HEK293 (cell line): ENCODE measurements around the gene LRRC23.

Experiments
- BCL11B ChIP-seq: fragments of 450-650 bp; formaldehyde crosslinking; IDR thresholded peaks from 2 replicates; pipeline ENCODE4 v1.5.1; 2016; ENCODE audit warnings: low read depth, missing biosample characterization, missing genetic modification characterization
- EGR2 ChIP-seq: fragments of 450-650 bp; formaldehyde crosslinking; IDR thresholded peaks from 2 replicates; pipeline ENCODE4 v1.5.1; 2016; ENCODE audit warnings: low read depth, missing biosample characterization, missing genetic modification characterization
- SCRT2 ChIP-seq: fragments of 450-650 bp; formaldehyde crosslinking; IDR thresholded peaks from 2 replicates; pipeline ENCODE4 v1.5.1; 2016; ENCODE audit warnings: missing biosample characterization, missing genetic modification characterization
- ZBTB48 ChIP-seq: fragments of 450-650 bp; formaldehyde crosslinking; IDR thresholded peaks from 2 replicates; pipeline ENCODE4 v1.5.1; 2016; ENCODE audit warnings: missing biosample characterization, missing genetic modification characterization
- ZFHX2 ChIP-seq: fragments of 450-650 bp; formaldehyde crosslinking; conservative IDR thresholded peaks from 2 replicates; pipeline ENCODE4 v1.5.1; 2016; ENCODE audit warnings: missing biosample characterization, missing genetic modification characterization
- ZNF138 ChIP-seq: fragments of 450-650 bp; formaldehyde crosslinking; IDR thresholded peaks from 2 replicates; pipeline ENCODE4 v1.5.1; 2016; ENCODE audit warnings: missing biosample characterization, missing genetic modification characterization, borderline replicate concordance
- ZNF140 ChIP-seq: fragments of 450-650 bp; formaldehyde crosslinking; IDR thresholded peaks from 2 replicates; pipeline ENCODE4 v1.5.1; 2016; ENCODE audit warnings: missing biosample characterization, missing genetic modification characterization
- ZNF239 ChIP-seq: fragments of 450-650 bp; formaldehyde crosslinking; IDR thresholded peaks from 2 replicates; pipeline ENCODE4 v1.5.1; 2016; ENCODE audit warnings: missing biosample characterization, missing genetic modification characterization
- ZNF266 ChIP-seq: fragments of 450-650 bp; formaldehyde crosslinking; IDR thresholded peaks from 2 replicates; pipeline ENCODE4 v1.5.1; 2016; ENCODE audit warnings: missing biosample characterization, missing genetic modification characterization, low read depth
- ZNF416 ChIP-seq: fragments of 450-650 bp; formaldehyde crosslinking; IDR thresholded peaks from 2 replicates; pipeline ENCODE4 v1.5.1; 2016; ENCODE audit warnings: missing biosample characterization, missing genetic modification characterization
- ZNF521 ChIP-seq: fragments of 450-650 bp; formaldehyde crosslinking; IDR thresholded peaks from 2 replicates; pipeline ENCODE4 v1.5.1; 2017; ENCODE audit warnings: missing biosample characterization, mild to moderate bottlenecking, missing genetic modification characterization
- ZNF561 ChIP-seq: fragments of 450-650 bp; IDR thresholded peaks from 2 replicates; pipeline ENCODE4 v1.5.1; 2018; ENCODE audit warnings: missing biosample characterization, missing genetic modification characterization, borderline replicate concordance
- ZNF596 ChIP-seq: fragments of 450-650 bp; IDR thresholded peaks from 2 replicates; pipeline ENCODE4 v1.5.0; 2018; ENCODE audit warnings: missing biosample characterization, mild to moderate bottlenecking, missing genetic modification characterization, moderate library complexity
- ZNF624 ChIP-seq: fragments of 450-650 bp; formaldehyde crosslinking; IDR thresholded peaks from 2 replicates; pipeline ENCODE4 v1.5.1; 2017; ENCODE audit warnings: missing biosample characterization, missing genetic modification characterization
- ZNF629 ChIP-seq: fragments of 450-650 bp; formaldehyde crosslinking; IDR thresholded peaks from 2 replicates; pipeline ENCODE4 v1.5.1; 2017; ENCODE audit warnings: missing biosample characterization, missing genetic modification characterization
- ZNF701 ChIP-seq: fragments of 450-650 bp; formaldehyde crosslinking; IDR thresholded peaks from 2 replicates; pipeline ENCODE4 v1.5.1; 2016; ENCODE audit warnings: missing biosample characterization, missing genetic modification characterization
- ZNF776 ChIP-seq: fragments of 450-650 bp; formaldehyde crosslinking; IDR thresholded peaks from 2 replicates; pipeline ENCODE4 v1.5.0; 2017; ENCODE audit warnings: missing biosample characterization, missing genetic modification characterization, borderline replicate concordance
- TF ChIP-seq, protein P1 (sequence below): fragments of 450-650 bp; formaldehyde crosslinking; IDR thresholded peaks from 2 replicates; pipeline ENCODE4 v1.5.1; 2017; ENCODE audit warnings: missing biosample characterization, missing genetic modification characterization
- TF ChIP-seq, protein P2 (sequence below): fragments of 450-650 bp; formaldehyde crosslinking; IDR thresholded peaks from 2 replicates; pipeline ENCODE4 v1.5.1; 2017; ENCODE audit warnings: missing biosample characterization, missing genetic modification characterization
- TF ChIP-seq, protein P3 (sequence below): sonication (generic); formaldehyde crosslinking; IDR thresholded peaks from 2 replicates; pipeline ENCODE4 v1.8.1; 2022; ENCODE audit warnings: mild to moderate bottlenecking, moderate library complexity, missing genetic modification reagents
- TF ChIP-seq, protein P4 (sequence below): fragments of 450-650 bp; formaldehyde crosslinking; IDR thresholded peaks from 2 replicates; pipeline ENCODE4 v1.5.1; 2017; ENCODE audit warnings: missing biosample characterization, missing genetic modification characterization
- TF ChIP-seq, protein P5 (sequence below): fragments of 450-650 bp; formaldehyde crosslinking; IDR thresholded peaks from 2 replicates; pipeline ENCODE4 v1.5.1; 2016; ENCODE audit warnings: missing biosample characterization, missing genetic modification characterization
- TF ChIP-seq, protein P6 (sequence below): fragments of 450-650 bp; formaldehyde crosslinking; conservative IDR thresholded peaks from 2 replicates; pipeline ENCODE4 v1.5.1; 2016; ENCODE audit warnings: low read depth, missing biosample characterization, missing genetic modification characterization

The LRRC23 gene

DNA sequence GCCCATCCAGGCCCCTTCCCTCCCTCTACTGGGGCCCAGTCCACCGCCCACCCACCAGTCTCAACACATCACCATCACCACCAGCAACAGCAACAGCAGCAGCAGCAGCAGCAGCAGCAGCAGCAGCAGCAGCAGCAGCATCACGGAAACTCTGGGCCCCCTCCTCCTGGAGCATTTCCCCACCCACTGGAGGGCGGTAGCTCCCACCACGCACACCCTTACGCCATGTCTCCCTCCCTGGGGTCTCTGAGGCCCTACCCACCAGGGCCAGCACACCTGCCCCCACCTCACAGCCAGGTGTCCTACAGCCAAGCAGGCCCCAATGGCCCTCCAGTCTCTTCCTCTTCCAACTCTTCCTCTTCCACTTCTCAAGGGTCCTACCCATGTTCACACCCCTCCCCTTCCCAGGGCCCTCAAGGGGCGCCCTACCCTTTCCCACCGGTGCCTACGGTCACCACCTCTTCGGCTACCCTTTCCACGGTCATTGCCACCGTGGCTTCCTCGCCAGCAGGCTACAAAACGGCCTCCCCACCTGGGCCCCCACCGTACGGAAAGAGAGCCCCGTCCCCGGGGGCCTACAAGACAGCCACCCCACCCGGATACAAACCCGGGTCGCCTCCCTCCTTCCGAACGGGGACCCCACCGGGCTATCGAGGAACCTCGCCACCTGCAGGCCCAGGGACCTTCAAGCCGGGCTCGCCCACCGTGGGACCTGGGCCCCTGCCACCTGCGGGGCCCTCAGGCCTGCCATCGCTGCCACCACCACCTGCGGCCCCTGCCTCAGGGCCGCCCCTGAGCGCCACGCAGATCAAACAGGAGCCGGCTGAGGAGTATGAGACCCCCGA, 32.2 kb downstream of the LRRC23 start (continued):
- TF ChIP-seq, protein P1, sequence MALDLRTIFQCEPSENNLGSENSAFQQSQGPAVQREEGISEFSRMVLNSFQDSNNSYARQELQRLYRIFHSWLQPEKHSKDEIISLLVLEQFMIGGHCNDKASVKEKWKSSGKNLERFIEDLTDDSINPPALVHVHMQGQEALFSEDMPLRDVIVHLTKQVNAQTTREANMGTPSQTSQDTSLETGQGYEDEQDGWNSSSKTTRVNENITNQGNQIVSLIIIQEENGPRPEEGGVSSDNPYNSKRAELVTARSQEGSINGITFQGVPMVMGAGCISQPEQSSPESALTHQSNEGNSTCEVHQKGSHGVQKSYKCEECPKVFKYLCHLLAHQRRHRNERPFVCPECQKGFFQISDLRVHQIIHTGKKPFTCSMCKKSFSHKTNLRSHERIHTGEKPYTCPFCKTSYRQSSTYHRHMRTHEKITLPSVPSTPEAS (tag by site-specific recombination) = no peak
- TF ChIP-seq ZNF140 (tag by site-specific recombination) (no peak), ZNF138 (tag by site-specific recombination) (no peak), ZBTB48 (tag by site-specific recombination) (0 out of 2 replicates have a peak, but pooled peaks have one; percentile 42), ZNF521 (no peak), ZNF561 (no peak; the same call in 1 of the 2 replicates), ZNF266 (tag by site-specific recombination) (no peak), ZNF416 (tag by site-specific recombination) (no peak), ZNF629 (tag by site-specific recombination) (no peak), ZFHX2 (tag by site-specific recombination) (peak; percentile 92), EGR2 (peak; percentile 85), ZNF701 (tag by site-specific recombination) (no peak), ZNF239 (tag by site-specific recombination) (no peak), ZNF624 (tag by site-specific recombination) (no peak), ZNF776 (tag by site-specific recombination) (no peak), ZNF596 (tag by site-specific recombination) (no peak), BCL11B (tag by site-specific recombination) (no peak), SCRT2 (peak; percentile 75)
- TF ChIP-seq, protein P2, sequence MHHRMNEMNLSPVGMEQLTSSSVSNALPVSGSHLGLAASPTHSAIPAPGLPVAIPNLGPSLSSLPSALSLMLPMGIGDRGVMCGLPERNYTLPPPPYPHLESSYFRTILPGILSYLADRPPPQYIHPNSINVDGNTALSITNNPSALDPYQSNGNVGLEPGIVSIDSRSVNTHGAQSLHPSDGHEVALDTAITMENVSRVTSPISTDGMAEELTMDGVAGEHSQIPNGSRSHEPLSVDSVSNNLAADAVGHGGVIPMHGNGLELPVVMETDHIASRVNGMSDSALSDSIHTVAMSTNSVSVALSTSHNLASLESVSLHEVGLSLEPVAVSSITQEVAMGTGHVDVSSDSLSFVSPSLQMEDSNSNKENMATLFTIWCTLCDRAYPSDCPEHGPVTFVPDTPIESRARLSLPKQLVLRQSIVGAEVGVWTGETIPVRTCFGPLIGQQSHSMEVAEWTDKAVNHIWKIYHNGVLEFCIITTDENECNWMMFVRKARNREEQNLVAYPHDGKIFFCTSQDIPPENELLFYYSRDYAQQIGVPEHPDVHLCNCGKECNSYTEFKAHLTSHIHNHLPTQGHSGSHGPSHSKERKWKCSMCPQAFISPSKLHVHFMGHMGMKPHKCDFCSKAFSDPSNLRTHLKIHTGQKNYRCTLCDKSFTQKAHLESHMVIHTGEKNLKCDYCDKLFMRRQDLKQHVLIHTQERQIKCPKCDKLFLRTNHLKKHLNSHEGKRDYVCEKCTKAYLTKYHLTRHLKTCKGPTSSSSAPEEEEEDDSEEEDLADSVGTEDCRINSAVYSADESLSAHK = no peak
- TF ChIP-seq, protein P3, sequence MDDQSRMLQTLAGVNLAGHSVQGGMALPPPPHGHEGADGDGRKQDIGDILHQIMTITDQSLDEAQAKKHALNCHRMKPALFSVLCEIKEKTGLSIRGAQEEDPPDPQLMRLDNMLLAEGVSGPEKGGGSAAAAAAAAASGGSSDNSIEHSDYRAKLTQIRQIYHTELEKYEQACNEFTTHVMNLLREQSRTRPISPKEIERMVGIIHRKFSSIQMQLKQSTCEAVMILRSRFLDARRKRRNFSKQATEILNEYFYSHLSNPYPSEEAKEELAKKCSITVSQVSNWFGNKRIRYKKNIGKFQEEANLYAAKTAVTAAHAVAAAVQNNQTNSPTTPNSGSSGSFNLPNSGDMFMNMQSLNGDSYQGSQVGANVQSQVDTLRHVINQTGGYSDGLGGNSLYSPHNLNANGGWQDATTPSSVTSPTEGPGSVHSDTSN (CRISPR knock-in tag) = no peak
- TF ChIP-seq, protein P4, sequence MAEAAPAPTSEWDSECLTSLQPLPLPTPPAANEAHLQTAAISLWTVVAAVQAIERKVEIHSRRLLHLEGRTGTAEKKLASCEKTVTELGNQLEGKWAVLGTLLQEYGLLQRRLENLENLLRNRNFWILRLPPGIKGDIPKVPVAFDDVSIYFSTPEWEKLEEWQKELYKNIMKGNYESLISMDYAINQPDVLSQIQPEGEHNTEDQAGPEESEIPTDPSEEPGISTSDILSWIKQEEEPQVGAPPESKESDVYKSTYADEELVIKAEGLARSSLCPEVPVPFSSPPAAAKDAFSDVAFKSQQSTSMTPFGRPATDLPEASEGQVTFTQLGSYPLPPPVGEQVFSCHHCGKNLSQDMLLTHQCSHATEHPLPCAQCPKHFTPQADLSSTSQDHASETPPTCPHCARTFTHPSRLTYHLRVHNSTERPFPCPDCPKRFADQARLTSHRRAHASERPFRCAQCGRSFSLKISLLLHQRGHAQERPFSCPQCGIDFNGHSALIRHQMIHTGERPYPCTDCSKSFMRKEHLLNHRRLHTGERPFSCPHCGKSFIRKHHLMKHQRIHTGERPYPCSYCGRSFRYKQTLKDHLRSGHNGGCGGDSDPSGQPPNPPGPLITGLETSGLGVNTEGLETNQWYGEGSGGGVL (tag by site-specific recombination) = no peak; the same call in 1 of the 2 replicates
- TF ChIP-seq, protein P5, sequence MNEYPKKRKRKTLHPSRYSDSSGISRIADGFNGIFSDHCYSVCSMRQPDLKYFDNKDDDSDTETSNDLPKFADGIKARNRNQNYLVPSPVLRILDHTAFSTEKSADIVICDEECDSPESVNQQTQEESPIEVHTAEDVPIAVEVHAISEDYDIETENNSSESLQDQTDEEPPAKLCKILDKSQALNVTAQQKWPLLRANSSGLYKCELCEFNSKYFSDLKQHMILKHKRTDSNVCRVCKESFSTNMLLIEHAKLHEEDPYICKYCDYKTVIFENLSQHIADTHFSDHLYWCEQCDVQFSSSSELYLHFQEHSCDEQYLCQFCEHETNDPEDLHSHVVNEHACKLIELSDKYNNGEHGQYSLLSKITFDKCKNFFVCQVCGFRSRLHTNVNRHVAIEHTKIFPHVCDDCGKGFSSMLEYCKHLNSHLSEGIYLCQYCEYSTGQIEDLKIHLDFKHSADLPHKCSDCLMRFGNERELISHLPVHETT (tag by site-specific recombination) = no peak
- TF ChIP-seq, protein P6, sequence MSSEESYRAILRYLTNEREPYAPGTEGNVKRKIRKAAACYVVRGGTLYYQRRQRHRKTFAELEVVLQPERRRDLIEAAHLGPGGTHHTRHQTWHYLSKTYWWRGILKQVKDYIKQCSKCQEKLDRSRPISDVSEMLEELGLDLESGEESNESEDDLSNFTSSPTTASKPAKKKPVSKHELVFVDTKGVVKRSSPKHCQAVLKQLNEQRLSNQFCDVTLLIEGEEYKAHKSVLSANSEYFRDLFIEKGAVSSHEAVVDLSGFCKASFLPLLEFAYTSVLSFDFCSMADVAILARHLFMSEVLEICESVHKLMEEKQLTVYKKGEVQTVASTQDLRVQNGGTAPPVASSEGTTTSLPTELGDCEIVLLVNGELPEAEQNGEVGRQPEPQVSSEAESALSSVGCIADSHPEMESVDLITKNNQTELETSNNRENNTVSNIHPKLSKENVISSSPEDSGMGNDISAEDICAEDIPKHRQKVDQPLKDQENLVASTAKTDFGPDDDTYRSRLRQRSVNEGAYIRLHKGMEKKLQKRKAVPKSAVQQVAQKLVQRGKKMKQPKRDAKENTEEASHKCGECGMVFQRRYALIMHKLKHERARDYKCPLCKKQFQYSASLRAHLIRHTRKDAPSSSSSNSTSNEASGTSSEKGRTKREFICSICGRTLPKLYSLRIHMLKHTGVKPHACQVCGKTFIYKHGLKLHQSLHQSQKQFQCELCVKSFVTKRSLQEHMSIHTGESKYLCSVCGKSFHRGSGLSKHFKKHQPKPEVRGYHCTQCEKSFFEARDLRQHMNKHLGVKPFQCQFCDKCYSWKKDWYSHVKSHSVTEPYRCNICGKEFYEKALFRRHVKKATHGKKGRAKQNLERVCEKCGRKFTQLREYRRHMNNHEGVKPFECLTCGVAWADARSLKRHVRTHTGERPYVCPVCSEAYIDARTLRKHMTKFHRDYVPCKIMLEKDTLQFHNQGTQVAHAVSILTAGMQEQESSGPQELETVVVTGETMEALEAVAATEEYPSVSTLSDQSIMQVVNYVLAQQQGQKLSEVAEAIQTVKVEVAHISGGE = no peak; the same call in 1 of the 2 replicates
